ENCODE results near the gene GLIS1. TPM values are rescaled to one million over a fixed set of nuclear protein-coding genes. Genes with fewer than 3 reads are reported as not detected.

The GLIS1 gene
- polyA plus RNA-seq, 1 donor (not counting 4 experiments of a cell fraction or from before 2014, with no cell fraction given), result not detected

DNA sequence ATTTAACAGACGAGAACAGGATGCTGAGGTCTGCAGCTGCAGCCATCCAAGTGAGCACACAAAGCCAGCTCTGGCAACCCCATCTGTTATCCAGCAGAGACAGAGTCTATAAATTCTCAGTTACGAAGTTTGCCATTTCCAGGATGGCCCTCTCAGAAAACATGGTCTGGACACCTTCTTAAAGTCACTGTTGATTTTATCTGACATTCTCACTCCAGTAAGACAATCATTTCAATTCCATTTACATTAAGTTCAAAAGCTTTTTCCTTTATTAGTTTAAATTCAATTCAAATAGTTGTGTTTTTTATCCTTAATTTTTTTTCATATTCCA, 154.2 kb downstream of the GLIS1 start:
- H3K9ac ChIP-seq (ENCODE audit: control insufficient read depth, extremely low read depth, insufficient read depth, low read length), result no peak overlapping the region
- no peak overlapping the region for H2AFZ ChIP-seq (ENCODE audit: control insufficient read depth, low read length)
- H3K36me3 ChIP-seq (ENCODE audit: control insufficient read depth in 2 of 2, extremely low read depth in 1 of 2, insufficient read depth in 2 of 2, low read length in 2 of 2), result no peaks in the 10 kb centered on the region
- no peak overlapping the region for H3K4me3 ChIP-seq (ENCODE audit: control insufficient read depth in 2 of 3, extremely low read depth in 1 of 3, insufficient read depth in 2 of 3, low read depth in 1 of 3, low read length in 3 of 3)
- peaks cover 21% of the 10 kb centered on the region for H3K27me3 ChIP-seq (ENCODE audit: control insufficient read depth, extremely low read depth, insufficient read depth, low read length)
- no peaks in the 10 kb centered on the region for H3K9me1 ChIP-seq (ENCODE audit: control insufficient read depth, extremely low read depth, insufficient read depth, low read length)
- H3K4me2 ChIP-seq (ENCODE audit: control insufficient read depth, extremely low read depth, insufficient read depth, low read depth, low read length), result no peak overlapping the region
- no peaks in the 10 kb centered on the region for H4K20me1 ChIP-seq (ENCODE audit: control insufficient read depth, extremely low read depth, insufficient read depth, low read length)
- H3K27ac ChIP-seq (ENCODE audit: control insufficient read depth, insufficient read depth, low read length), result no peak overlapping the region
- FAIRE-seq (no peak), DNase-seq (ENCODE audit: low read depth, low spot score) (no peak)
- H3K79me2 ChIP-seq (ENCODE audit: control insufficient read depth, insufficient read depth, low read length), result no peaks in the 10 kb centered on the region
- H3K4me1 ChIP-seq (ENCODE audit: control insufficient read depth, extremely low read depth, insufficient read depth, low read length), result no peaks in the 10 kb centered on the region
- H3K9me3 ChIP-seq (ENCODE audit: control insufficient read depth, low read depth, low read length), result no peaks in the 10 kb centered on the region
- dilution Hi-C loops (cut with MboI; ENCODE audit: extremely low pct_ligation_motif_present, low sequenced_read_pairs), result no loop called here
- no peak for TF ChIP-seq CTCF (optimal IDR thresholded peaks at IDR 0.05 in 1 of 3, IDR thresholded peaks at IDR 0.05 in 1 of 3, conservative IDR thresholded peaks at IDR 0.05 in 1 of 3; ENCODE audit: extremely low read depth in 1 of 3, insufficient read depth in 2 of 3, low read length in 3 of 3)
- TF ChIP-seq EZH2 (IDR thresholded peaks at IDR 0.05; ENCODE audit: low read length), result no peak

DNA sequence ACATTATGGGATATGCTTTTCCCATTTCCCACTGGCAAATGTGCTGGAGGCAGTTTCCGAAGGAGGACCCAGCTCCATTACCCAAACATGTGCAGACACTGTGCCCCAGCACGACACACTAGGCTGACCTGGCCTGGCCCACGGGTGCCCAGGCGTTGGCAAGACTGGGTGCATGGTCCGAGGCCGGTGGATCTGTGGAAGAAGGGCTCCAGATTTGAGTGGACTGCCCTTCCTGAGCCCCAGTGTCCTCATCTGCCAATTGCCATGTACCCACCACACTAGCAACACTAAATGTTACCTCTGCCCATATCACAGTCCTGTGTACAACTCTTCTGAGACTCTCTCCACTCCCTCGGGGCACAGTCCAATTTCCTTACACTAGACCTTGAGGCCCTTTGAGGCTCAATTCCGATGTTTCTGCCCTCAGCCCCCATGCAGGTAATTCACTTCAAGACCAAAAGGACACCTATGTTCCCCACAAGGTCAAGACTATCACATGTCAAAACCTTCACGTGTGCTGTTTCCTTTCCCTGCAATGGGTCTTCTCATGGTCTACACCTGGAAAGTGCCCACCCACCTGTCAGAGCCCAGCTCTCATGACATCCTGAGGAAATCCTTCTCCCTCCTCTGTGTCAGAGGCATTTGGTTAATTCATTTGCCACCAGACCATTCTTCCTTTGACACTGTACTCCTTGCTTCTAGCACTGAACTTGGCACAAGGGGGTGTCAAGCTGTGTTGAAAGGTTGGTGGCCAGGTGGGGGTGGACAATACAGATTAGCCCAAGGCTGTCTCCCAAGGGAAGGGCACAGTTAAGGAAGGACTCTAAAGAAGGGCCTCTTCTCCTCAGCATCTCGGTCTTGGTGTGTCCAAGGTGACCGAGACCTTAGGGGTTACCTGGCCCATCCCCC, 154.8 kb downstream of the GLIS1 start:
- Histone ChIP-seq H3K79me2 (ENCODE audit: control insufficient read depth, insufficient read depth, low read length) (no peaks in the 10 kb centered on the region), H3K4me3 (ENCODE audit: control insufficient read depth in 2 of 3, extremely low read depth in 1 of 3, insufficient read depth in 2 of 3, low read depth in 1 of 3, low read length in 3 of 3) (no peak overlapping the region), H3K9me1 (ENCODE audit: control insufficient read depth, extremely low read depth, insufficient read depth, low read length) (no peaks in the 10 kb centered on the region), H3K27ac (ENCODE audit: control insufficient read depth, insufficient read depth, low read length) (no peak overlapping the region), H3K4me1 (ENCODE audit: control insufficient read depth, extremely low read depth, insufficient read depth, low read length) (no peaks in the 10 kb centered on the region), H3K27me3 (ENCODE audit: control insufficient read depth, extremely low read depth, insufficient read depth, low read length) (peaks cover 17% of the 10 kb centered on the region), H3K36me3 (ENCODE audit: control insufficient read depth in 2 of 2, extremely low read depth in 1 of 2, insufficient read depth in 2 of 2, low read length in 2 of 2) (no peaks in the 10 kb centered on the region), H3K4me2 (ENCODE audit: control insufficient read depth, extremely low read depth, insufficient read depth, low read depth, low read length) (no peak overlapping the region), H2AFZ (ENCODE audit: control insufficient read depth, low read length) (no peak overlapping the region), H3K9ac (ENCODE audit: control insufficient read depth, extremely low read depth, insufficient read depth, low read length) (no peak overlapping the region), H3K9me3 (ENCODE audit: control insufficient read depth, low read depth, low read length) (no peaks in the 10 kb centered on the region), H4K20me1 (ENCODE audit: control insufficient read depth, extremely low read depth, insufficient read depth, low read length) (no peaks in the 10 kb centered on the region)
- dilution Hi-C loops (cut with MboI; ENCODE audit: extremely low pct_ligation_motif_present, low sequenced_read_pairs), result no loop called here
- FAIRE-seq (no peak), DNase-seq (ENCODE audit: low read depth, low spot score) (no peak)
- no peak for TF ChIP-seq CTCF (optimal IDR thresholded peaks at IDR 0.05 in 1 of 3, IDR thresholded peaks at IDR 0.05 in 1 of 3, conservative IDR thresholded peaks at IDR 0.05 in 1 of 3; ENCODE audit: extremely low read depth in 1 of 3, insufficient read depth in 2 of 3, low read length in 3 of 3)
- no peak for TF ChIP-seq EZH2 (IDR thresholded peaks at IDR 0.05; ENCODE audit: low read length)

All from keratinocyte (primary cell).